SH-SY5Y (cell line): ENCODE data around the gene ZBTB7C.

Experiments
- GATA2 ChIP-seq: IDR thresholded peaks from 2 replicates; pipeline ENCODE4 v1.6.1; 2011; ENCODE audit warnings: mild to moderate bottlenecking, low read depth, low read length
- GATA3 ChIP-seq: IDR thresholded peaks from 2 replicates; pipeline ENCODE4 v1.6.1; 2011; ENCODE audit warnings: low read depth, mild to moderate bottlenecking, low read length, moderate library complexity

The ZBTB7C gene

DNA sequence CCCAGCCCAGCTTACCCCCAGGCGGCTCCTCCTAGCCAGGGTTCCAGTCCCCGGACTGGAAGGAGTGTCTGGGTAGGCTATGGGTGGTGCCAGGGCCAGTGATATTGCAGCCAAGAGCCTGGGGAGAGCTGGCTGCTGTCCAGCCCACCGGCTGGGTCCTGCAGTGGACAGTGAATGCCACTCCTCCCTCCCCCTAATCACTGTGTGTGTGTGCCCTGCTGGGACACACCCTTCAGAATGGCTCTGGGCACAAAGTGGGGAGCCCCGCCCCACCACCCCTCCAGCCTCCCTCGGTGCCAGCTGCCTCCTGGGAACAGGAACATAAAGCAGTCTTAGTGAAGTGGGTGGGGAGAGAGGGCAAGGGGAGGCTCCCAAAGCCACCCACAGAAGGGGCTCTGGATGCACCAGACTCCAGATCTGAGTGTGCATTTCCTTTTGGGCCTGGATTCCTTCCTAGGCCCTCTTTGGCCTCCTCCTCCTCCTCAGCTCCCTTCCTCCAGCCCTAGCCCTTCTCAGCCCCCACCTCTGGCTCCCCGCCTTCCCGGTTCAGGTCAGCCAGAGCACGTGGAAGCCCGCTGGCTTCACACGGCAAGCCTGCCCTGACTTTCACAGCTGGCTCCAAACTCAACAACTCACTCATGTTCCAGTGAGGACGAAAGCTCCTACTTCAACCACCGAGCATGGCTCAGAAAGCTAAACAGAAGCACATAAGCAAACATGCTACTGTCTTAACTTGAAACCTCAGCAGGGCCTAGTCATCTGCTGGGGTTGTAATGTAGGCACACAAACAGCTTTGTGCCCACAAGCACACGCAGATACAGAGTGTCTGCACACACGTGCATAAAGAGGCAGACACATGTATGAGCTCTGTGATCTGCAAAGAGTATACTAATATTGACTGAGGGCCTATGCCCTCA is 269.5 kb downstream of the ZBTB7C start:
- TF ChIP-seq GATA3 (no peak), GATA2 (no peak)

DNA sequence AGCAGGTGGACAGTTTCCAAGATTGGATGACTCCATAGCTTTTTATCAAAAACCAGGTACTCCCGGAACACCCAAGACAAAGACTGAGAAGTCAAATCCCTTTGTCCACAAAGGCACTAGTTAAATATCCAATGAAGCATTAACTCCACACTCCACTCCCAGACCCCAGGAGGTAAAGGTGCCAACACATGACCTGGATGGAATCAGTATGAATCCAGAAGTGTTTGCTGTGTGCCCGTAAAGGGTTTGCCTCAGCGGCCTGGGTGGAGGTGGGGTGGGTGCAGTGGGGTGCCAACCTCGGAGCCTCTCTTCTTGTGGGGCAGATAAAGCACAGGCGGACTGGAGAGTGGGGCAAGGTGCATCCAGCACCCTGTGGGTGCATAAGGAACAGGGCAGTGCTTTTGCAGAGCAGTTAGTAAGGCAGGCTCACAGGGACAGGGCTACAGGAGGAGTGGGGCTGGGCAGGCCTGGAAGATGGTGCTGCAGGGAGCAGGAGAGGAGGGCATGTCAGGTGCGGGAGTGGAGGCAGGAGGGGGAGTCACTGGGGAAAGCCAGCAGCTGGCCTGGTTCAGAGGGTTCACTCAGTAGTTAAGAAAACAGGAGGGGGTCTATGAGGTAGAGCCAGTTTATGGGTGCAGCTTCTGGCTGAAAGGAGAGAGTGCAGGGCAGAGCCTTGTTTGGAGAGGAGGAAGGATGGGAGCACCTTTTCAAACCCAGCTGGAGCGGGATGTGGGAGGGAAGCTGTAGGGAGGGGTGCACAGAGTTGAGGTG is 270.3 kb downstream of the ZBTB7C start:
- TF ChIP-seq GATA3 (no peak), GATA2 (no peak)

DNA sequence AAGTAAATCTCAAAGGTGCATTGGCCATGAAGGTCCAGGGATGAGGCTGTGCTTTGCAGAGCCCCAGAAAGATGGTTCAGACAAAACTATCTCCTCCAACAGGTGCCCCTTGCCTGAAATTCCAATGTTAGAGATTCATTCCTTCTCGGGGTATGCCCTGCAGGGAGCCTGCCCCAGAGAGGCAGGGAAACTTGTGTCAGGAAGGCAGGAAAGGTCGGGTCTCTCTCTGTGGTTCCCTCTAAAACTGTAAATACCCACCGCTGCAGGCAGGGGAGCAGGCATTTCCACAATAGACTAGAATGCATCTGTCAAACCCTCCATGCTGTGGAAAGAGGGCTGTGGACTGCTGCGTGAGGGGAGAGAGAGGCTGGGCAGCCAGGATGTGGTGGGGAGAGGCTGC is 271.0 kb downstream of the ZBTB7C start:
- TF ChIP-seq GATA2: no peak
- TF ChIP-seq GATA3: no peak

DNA sequence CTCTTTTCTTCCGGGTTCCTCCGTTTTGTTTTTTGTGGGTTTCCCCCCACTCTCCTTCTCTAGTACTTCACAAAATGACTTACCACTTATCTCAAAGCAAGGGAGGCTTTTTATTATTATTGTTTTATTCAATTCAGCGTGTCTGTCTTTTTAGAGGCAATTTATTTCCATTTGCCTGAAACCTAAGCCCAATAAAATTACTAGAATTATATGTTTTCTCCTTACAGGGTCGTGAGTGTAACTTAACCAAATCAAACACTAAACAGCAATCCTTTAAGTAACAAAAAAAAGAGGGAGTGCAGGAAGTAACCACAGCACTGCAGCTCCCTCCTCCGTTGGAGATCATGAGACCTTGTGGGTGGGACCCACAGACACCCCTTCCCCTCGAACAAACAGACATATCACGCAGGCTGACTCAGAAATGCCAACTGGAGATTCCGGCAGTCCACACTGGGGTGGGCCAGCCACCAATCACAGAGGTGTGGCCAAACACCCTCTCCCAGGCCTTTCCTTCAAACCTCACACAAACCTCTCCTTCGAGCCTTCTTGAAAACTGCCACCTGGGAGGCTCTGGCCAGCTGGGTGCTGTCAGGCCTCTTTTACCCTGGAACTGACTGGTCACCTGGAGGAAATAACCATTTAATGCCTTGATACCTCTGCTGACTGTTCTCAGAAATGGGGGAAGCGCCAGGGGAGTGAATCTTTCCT is 271.7 kb downstream of the ZBTB7C start:
- TF ChIP-seq GATA3 (no peak), GATA2 (no peak)

DNA sequence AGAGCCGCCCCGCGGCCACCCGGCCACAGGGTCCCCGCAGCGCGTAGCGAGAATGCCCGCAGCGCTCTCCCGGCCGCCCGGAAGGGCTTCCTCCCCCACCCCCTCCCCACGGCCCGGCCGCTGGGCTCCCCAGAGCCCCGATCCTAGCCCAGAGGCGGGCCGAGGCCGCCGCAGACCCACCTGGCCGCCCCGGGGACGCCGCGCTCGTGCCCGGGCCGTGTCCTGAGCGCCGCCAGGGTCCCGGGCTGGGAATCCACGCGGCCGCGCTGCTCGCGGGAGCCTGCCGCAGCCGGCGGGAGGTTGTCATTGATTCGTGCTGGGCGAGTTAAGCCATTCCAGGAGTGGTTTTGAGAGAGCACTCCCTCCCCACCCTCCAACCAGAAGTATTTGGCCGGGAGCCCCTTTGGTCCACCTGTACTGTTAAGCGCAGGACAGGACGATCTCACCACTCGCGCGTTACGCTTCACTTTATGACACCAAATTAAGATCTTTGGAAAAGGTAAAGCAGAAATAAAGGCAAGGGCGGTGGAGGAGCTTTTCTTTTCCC is 272.3 kb downstream of the ZBTB7C start:
- TF ChIP-seq GATA2 (no peak), GATA3 (no peak)

DNA sequence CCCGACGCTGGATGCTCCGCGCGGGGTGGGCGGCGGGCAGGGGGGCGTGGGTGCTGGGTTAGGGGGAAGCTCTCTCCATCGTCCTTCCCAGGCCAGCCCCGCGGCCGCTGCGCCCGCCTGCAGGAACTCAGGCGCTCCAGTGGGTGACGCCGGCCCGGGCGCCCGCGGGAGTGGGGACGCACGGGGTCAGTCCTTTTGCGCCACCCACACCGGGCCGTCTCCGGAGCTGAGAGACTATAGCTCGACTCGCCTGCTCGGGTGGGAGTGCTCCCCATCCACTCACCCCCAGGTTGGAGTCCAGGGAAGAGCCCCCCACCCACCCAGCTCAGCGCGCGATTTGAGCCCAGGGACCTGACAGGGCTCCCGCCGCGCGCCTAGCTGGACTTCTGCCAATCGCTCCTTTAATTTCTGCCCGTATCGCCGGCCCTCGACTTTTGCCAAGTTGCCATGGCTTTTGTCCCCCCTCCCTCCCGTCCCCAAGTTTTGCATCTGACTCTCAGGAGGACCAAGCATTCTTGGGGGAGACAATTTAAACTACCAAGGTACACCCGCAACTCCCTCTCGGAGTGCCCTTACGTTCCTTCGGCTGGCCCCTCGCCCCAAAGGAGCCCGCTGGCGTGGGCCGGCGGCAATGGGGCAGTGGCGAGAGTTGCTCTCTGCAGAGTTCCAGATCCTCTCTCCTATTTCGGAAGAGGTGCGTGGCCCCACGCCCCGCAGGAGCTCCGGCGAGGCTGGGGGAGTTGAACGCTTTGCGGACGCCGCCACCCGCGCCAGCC is 272.9 kb downstream of the ZBTB7C start:
- TF ChIP-seq GATA3 (no peak), GATA2 (no peak)

DNA sequence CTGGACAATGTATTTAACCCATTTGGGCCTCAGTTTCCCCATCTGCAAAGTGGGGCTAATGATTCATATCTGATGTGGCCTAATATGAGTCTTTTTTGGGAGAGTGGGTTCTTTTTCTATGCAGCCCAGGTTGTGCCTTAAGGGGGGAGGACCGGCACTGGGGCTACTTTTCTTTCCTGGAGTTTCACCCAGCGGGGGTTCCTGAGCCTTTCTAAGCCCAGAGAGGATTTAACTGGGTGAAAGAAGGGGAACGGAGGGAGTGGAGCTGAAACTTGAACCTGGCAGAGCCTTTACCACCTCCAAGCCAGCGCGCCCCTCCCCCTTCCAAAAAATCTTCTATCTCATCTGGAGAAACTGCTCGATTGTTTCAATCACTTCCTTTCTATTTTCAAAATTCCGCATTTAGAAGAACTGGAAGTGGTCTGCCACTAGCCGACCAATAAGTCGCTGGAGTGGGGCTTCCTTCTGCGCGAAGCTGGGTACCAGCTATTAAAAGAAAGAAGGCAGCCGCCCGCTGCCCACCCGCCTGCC is 273.7 kb downstream of the ZBTB7C start:
- TF ChIP-seq GATA3 (no peak), GATA2 (no peak)

DNA sequence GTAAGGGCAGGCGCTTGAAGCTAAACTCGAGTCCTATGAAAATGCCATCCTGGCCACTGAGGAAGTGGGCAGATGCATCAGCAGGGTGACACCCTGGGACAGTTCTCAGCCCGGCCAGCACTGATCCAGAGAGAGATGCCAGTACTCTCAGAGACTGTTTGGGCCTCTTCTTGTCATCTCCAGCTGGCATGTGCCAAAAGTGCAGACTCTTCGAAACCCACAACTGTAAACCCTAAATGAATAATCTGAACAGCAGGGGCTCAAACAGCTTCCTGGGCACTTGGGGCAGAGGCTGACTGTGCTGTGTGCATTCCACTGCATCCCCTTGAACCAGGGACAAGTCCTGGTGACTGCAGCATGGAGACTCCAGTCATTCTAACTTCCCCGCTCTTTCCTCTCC is 274.6 kb downstream of the ZBTB7C start:
- TF ChIP-seq GATA3 (no peak), GATA2 (no peak)

DNA sequence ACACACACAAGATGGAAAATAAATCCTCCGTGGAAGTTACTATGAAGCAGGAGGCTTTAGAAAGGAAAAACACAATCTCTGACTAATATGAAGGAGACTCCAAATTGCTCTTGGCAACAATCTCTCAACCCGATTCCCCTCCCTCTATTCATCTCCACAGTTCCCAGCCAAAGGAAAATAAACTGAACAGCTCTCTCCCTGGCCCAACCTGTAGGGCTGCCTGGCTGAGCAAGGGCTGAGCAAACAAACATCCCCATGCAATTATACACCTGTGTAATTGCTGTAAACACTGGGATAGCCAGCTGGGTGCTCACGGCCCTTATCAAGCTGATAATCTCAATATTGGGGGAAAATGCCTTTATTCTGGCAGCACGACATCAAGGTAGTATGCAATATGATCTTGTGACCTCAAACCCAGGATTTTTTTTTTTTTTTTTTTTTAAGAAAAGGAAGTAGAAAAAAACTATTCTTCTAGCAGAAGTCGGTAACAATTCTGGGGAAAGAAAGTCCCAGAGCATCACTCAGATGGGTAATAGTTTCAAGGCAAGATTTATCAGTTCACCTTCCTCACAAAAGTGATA is 275.4 kb downstream of the ZBTB7C start:
- TF ChIP-seq GATA3 (no peak), GATA2 (0 out of 2 replicates have a peak, but pooled peaks have one; percentile 5)

DNA sequence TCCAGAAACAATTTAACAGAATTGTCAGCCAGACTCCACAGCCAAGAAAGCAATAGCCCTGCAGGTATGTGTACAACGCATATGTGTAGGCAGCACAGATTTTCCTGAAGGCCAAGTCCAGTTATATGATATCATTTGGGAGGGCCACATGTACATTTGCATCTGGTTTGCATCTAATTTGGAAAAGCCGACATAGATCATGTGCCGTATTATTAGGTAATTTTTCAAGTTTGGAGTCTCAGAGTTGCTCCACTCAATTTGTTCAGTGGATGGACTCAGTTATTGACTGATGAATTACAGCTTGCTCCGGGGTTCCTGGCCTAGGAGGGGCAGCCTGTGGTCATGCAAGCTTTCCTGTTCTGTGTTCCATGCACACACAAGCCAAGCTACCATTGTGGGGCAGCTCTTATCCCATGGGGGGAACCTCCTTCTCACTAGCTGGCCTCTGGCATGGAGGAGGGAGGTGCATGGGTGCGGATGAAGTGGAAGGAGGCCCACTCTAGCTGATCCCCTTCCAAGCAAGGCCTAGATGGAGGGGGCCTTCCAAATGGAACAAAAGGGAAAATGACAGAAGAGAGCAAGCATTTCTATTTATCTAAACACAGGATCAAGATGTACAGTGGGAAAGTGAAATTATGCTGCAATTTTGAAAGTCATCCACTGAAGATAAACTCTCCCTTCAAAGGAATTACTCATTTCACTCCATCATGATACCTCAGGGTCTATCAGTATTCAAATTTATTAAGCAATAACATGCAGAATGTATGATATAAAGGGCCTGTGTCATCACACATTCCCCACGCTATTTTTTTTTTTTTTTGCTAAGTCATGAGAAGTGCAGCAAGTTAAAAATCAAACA is 276.2 kb downstream of the ZBTB7C start:
- no peak for TF ChIP-seq GATA3
- TF ChIP-seq GATA2: 0 out of 2 replicates have a peak, but pooled peaks have one; percentile 3

DNA sequence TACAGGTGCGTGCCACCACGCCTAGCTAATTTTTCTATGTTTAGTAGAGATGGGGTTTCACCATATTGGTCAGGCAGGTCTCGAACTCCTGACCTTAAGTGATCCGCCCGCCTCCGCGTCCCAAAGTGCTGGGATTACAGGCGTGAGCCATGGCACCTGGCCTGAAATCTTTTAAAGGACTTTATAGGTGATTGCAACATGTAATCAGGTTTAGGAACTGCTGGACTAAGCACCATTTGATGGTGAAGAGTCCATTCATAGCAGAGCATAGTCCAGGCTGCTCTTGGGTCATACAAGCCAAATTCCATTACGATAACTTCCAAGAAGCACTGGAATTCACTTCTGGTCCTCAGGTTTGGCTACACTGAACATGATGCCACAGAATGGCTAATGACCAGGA is 278.1 kb downstream of the ZBTB7C start:
- TF ChIP-seq GATA2: no peak
- no peak for TF ChIP-seq GATA3

DNA sequence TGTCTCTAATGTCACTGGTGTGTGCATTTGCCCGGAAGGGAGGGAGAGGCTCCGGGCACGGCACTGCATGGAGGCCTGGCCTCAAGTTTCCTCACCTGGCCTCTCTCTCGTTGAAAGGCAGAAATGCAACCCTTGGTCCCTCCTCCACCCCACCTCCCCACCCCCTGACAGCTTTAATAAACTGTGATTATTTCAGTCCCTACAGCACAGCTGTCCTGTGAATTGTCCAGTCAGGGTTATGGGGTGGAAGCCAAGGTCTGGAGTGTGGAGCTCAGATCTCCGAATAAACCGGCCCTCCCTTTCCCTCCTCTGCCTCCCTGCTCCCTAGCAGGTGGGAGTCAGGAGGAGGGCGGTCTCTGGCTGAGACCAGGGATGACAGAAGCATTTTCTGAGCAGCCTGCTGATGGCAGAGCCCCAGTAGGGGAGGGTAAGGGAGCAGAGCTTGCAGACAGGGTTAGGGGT is 279.5 kb downstream of the ZBTB7C start:
- no peak for TF ChIP-seq GATA2
- TF ChIP-seq GATA3: no peak
